Panc1 (cell line): Measurements from ENCODE around the gene LHX4. TPM values are rescaled to one million over a fixed set of nuclear protein-coding genes. Genes with fewer than 3 reads are reported as not detected.

ENCODE experiments used
- ATAC-seq: fragments of 200-7000 bp; cut with Tn5 transposase; 2 replicates; pipeline ENCODE4 v1.9.1; 2020; ENCODE audit warnings: mild to moderate bottlenecking, moderate library complexity
- BruUV-seq: library from RNA; stranded (reverse); fragments of 400-500 nt; replicated peaks from 2 replicates; lab custom pipeline; 2021; lab: Mats Ljungman, UMichigan
- CTCF ChIA-PET: fragments of 300-600 bp; sonication (Branson Sonifier 250); formaldehyde crosslinking; loops from one replicate; lab custom pipeline; 2022; ENCODE audit warnings: antibody characterized with exemption; lab: Charles Lee
- POLR2A ChIA-PET: fragments of 300-600 bp; sonication (Branson Sonifier 250); formaldehyde crosslinking; loops from one replicate; lab custom pipeline; 2022; ENCODE audit warnings: antibody characterized with exemption; lab: Charles Lee
- DNase-seq: peaks from one replicate; pipeline ENCODE4 v3.0.0-alpha.2; 2010; ENCODE audit warnings: low read depth, low spot score
- H3K27ac ChIP-seq: 2 replicates; pipeline ENCODE4 v1.5.1; 2011; ENCODE audit warnings: mild to moderate bottlenecking, low read length, inconsistent platforms
- H3K27me3 ChIP-seq: fragments of 200-500 bp; sonication (Bioruptor generic); 2 replicates; pipeline ENCODE4 v1.6.0; 2014; ENCODE audit warnings: low read length, inconsistent platforms; ENCODE audit not compliant: control insufficient read depth, insufficient read depth
- H3K36me3 ChIP-seq: fragments of 200-500 bp; sonication (Bioruptor generic); 2 replicates; pipeline ENCODE4 v1.5.1; 2014; ENCODE audit warnings: inconsistent platforms, mild to moderate bottlenecking, low read length, moderate library complexity; ENCODE audit not compliant: control insufficient read depth, insufficient read depth
- H3K4me1 ChIP-seq: 2 replicates; pipeline ENCODE4 v1.5.1; 2011; ENCODE audit warnings: inconsistent platforms, mild to moderate bottlenecking, low read length, moderate library complexity; ENCODE audit not compliant: control insufficient read depth, insufficient read depth
- H3K4me3 ChIP-seq, 2 experiments: 2 replicates each; pipeline ENCODE4 v1.5.1; 2011 to 2012; ENCODE audit warnings: low read depth in 2 of 2, low read length in 2 of 2, mild to moderate bottlenecking in 2 of 2, inconsistent platforms in 1 of 2, moderate library complexity in 1 of 2
- H3K9me3 ChIP-seq: fragments of 200-500 bp; sonication (Bioruptor generic); 2 replicates; pipeline ENCODE4 v1.5.1; 2014; ENCODE audit warnings: low read depth, mild to moderate bottlenecking, inconsistent platforms, low read length, moderate library complexity; ENCODE audit not compliant: control insufficient read depth, insufficient read depth
- CTCF ChIP-seq: fragments of 450-650 bp; IDR thresholded peaks from 2 replicates; pipeline ENCODE4 v1.5.1; 2017; ENCODE audit warnings: mild to moderate bottlenecking
- POLR2AphosphoS5 ChIP-seq: IDR thresholded peaks from 2 replicates; pipeline ENCODE4 v1.6.1; 2012; ENCODE audit warnings: mild to moderate bottlenecking, low read depth, low read length, moderate library complexity
- REST ChIP-seq, 2 experiments: IDR thresholded peaks; 2 replicates each; pipeline ENCODE4 v1.6.1; 2011 to 2012; ENCODE audit warnings: low read depth in 2 of 2, control low read depth in 1 of 2, low read length in 1 of 2, mild to moderate bottlenecking in 1 of 2, moderate library complexity in 1 of 2; ENCODE audit not compliant: insufficient read depth in 1 of 2
- SIN3A ChIP-seq: IDR thresholded peaks from 2 replicates; pipeline ENCODE4 v1.6.1; 2012; ENCODE audit warnings: low read depth, mild to moderate bottlenecking, low read length, moderate library complexity, borderline replicate concordance; ENCODE audit not compliant: insufficient read depth
- TCF7L2 ChIP-seq: IDR thresholded peaks from 2 replicates; pipeline ENCODE4 v1.6.1; 2011; ENCODE audit warnings: mild to moderate bottlenecking, low read depth, low read length, inconsistent platforms
- in situ Hi-C: cut with HindIII; loops from 2 replicates; pipeline ENCODE4 v1.10.0; 2016; ENCODE audit warnings: low sequenced_read_pairs, low pct_unique_long_range_greater_than_20kb
- intact Hi-C: fragments of 100-400 bp; cut with micrococcal nuclease; formaldehyde crosslinking; loops from one replicate; pipeline ENCODE4 v1.10.0; 2022; ENCODE audit not compliant: unreplicated experiment
- total RNA-seq: library from RNA; stranded (reverse); gene quantifications from one replicate; pipeline ENCODE4 v1.2.1, GENCODE V29; 2021; ENCODE audit not compliant: unreplicated experiment

LHX4 gene
- total RNA-seq, 1 experiment from 2014 or later = 0.72 TPM

- intact Hi-C loops = no loop called here
- no peaks in the 10 kb centered on the region; the same call in 1 of the 2 replicates for H3K36me3 ChIP-seq
- peaks cover 31% of the 10 kb centered on the region for H3K27me3 ChIP-seq
- H3K4me3 ChIP-seq = no peak overlapping the region
- H3K27ac ChIP-seq = no peak overlapping the region
- in situ Hi-C loops = no loop called here
- H3K4me1 ChIP-seq = peaks cover 2% of the 10 kb centered on the region
- no peak for TF ChIP-seq REST (IDR thresholded peaks at IDR 0.05; ENCODE audit: insufficient read depth in 1 of 2, low read depth in 2 of 2, low read length in 1 of 2)
- no peak for TF ChIP-seq POLR2AphosphoS5
- no peak for TF ChIP-seq TCF7L2
- no peak for TF ChIP-seq SIN3A
- TF ChIP-seq CTCF = no peak
- ChIA-PET POLR2A (no interaction called here), CTCF (no interaction called here)
- DNase-seq (no peak), ATAC-seq (no peak)
- BruUV-seq = no TSS peak
- H3K9me3 ChIP-seq = no peaks in the 10 kb centered on the region
Measured at GRCh38 chr1:180239145-180240096, 9.4 kb downstream of the LHX4 start.

- ATAC-seq (no peak), DNase-seq (no peak)
- in situ Hi-C loops (no loop called here), intact Hi-C loops (no loop called here)
- H3K36me3 ChIP-seq = no peaks in the 10 kb centered on the region; the same call in 1 of the 2 replicates
- H3K9me3 ChIP-seq = no peaks in the 10 kb centered on the region
- H3K4me3 ChIP-seq = no peak overlapping the region
- POLR2A ChIA-PET = no interaction called here
- CTCF ChIA-PET = interaction anchor here (0.6 kb wide), 2 partner anchors 214 to 240 kb away, joined by 3 to 4 read pairs; no protein-coding TSS in a partner anchor
- H3K4me1 ChIP-seq = no peaks in the 10 kb centered on the region
- no peak overlapping the region for H3K27ac ChIP-seq
- BruUV-seq = no TSS peak
- peaks cover 18% of the 10 kb centered on the region for H3K27me3 ChIP-seq
- TF ChIP-seq CTCF (no peak), POLR2AphosphoS5 (no peak), REST (IDR thresholded peaks at IDR 0.05; ENCODE audit: insufficient read depth in 1 of 2, low read depth in 2 of 2, low read length in 1 of 2) (peak; percentile 82 to 86)
Measured at GRCh38 chr1:180241716-180242544, 11.9 kb downstream of the LHX4 start.
